NCI-H446 treated with DMSO at 0.1 percent for 48 hours (cell line): ENCODE results near the gene MYO1F.
A peak's percentile ranks its signal among the peaks of the same experiment; 100 is the strongest.
"Not testable (repeated sequence)": the region's sequence is repeated elsewhere in the genome, so short reads cannot be mapped to it uniquely, and the experiment has no call there.

Source experiments
- DNase-seq: peaks from one replicate; lab custom pipeline; 2025; lab: John Stamatoyannopoulos, UW

MYO1F gene

DNA sequence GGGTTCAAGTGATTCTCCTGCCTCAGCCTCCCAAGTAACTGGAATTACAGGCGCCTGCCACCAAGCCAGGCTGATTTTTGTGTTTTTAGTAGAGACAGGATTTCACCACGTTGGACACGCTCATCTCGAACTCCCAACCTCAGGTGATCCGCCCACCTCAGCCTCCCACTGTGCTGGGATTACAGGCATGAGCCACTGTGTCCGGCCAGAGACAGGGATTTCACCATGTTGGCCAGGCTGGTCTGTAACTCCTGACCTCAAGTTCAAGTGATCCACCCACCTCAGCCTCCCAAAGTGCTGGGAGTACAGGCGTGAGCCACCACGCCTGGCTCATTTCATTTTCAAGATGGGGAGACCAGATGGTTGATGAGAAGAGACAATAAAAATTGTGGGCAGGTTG is 12.4 kb downstream of the MYO1F start:
- DNase-seq: not testable (repeated sequence)

- no peak for DNase-seq
Measured at GRCh38 chr19:8561075-8561764, 16.0 kb downstream of the MYO1F start.

- DNase-seq: no peak
Measured at GRCh38 chr19:8558325-8558724, 18.9 kb downstream of the MYO1F start.

GRCh38 chr19:8557642-8558238 is 19.5 kb downstream of the MYO1F start:
- DNase-seq: no peak

GRCh38 chr19:8553729-8554128 is 23.5 kb downstream of the MYO1F start:
- not testable (repeated sequence) for DNase-seq

GRCh38 chr19:8552810-8553209 is 24.4 kb downstream of the MYO1F start:
- peak; percentile 9 for DNase-seq

GRCh38 chr19:8550070-8550469 is 27.2 kb downstream of the MYO1F start:
- no peak for DNase-seq

DNA sequence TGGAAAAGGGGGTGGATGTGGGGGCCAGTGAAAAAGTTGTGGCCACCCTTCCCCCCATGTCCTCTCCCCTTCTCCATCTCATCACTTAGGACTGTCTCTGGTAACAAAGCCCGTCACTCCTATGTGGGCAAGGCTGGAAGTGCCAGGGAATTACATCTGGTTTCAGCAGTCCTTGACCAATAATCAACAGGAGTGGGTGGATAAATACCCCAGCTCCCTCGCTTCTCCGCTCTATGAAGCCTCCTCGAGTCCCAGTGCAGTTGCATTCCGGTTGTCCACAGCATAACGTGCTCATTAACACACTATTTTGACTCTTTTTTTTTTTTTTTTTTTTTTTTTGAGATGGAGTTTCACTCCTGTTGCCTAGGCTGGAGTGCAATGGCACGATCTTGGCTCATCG is 31.5 kb downstream of the MYO1F start:
- DNase-seq: no peak

- no peak for DNase-seq
Measured at GRCh38 chr19:8544168-8544567, 33.1 kb downstream of the MYO1F start.

GRCh38 chr19:8539621-8540149 is 37.6 kb downstream of the MYO1F start:
- DNase-seq: no peak

DNA sequence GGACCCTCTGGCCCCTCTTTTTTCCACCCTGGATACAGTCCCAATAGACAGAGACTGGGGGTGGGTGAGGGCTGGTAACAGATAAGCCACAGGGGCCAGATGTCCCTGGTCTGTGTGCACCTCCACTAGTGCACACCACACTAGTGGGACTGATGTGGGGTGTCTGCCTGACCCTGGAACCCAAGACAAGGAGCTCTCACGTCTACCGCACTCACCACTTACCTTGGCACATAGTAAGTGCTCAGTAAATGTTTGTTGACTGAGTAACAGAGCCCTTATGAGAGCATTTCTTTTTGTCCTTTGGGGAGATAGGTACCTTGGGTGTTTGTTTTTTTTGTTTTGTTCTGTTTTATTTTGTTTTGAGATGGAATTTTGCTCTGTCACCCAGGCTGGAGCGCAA is 40.1 kb downstream of the MYO1F start:
- DNase-seq: no peak

DNA sequence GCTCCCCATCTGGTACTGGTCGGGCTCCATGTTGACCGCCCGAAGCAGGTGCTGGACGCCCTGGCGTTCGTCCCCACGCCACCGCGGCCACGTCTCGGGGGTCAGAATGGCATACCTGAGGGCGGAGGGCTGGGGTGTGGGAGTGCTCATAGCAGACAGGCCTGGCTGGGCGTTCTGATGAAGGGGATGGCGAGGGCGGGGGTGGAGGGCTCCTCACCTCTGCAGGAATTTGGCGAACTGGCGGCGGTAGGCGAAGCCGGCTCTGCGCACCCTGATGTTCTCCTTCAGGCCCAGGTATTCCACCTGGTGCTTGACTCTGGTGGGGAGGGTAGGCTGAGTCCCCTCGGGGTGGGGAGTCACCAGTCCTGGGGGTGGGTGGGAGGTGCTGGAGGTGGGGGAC is 41.0 kb downstream of the MYO1F start:
- DNase-seq: no peak

GRCh38 chr19:8532225-8532624 is 45.0 kb downstream of the MYO1F start:
- no peak for DNase-seq

- DNase-seq: no peak
Measured at GRCh38 chr19:8531470-8531869, 45.8 kb downstream of the MYO1F start.

- no peak for DNase-seq
Measured at GRCh38 chr19:8530061-8530679, 47.1 kb downstream of the MYO1F start.

DNA sequence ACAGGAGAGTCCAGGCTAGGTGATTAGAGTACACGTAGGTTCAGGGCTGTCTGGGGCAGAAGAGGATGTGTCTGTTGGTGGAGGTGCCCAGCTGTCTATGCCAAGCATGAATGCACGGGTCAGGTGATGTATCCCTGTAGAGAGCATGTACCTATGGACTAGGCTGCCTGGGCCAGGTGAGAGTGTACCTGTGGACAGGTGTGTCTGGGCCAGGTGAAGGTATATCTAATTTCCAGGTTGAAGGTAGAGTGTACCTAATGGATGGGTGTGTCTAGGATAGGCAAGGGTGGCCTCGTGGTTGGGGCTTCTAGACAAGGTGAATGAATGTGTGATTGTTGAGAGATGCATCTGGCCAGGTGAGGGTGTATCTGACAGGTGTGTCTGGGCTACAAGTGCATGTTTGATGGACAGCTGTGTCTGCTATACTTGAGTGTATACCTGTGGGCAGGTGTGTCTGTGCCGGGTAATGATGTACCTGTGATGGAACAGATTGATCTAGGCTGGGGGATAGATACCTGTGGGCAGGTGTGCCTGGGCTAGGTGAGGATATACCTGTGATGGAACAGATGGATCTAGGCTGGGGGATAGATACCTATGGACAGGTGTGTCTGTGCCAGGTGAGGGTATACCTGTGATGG is 47.8 kb downstream of the MYO1F start:
- DNase-seq: no peak

GRCh38 chr19:8528500-8528899 is 48.7 kb downstream of the MYO1F start:
- DNase-seq: no peak

DNA sequence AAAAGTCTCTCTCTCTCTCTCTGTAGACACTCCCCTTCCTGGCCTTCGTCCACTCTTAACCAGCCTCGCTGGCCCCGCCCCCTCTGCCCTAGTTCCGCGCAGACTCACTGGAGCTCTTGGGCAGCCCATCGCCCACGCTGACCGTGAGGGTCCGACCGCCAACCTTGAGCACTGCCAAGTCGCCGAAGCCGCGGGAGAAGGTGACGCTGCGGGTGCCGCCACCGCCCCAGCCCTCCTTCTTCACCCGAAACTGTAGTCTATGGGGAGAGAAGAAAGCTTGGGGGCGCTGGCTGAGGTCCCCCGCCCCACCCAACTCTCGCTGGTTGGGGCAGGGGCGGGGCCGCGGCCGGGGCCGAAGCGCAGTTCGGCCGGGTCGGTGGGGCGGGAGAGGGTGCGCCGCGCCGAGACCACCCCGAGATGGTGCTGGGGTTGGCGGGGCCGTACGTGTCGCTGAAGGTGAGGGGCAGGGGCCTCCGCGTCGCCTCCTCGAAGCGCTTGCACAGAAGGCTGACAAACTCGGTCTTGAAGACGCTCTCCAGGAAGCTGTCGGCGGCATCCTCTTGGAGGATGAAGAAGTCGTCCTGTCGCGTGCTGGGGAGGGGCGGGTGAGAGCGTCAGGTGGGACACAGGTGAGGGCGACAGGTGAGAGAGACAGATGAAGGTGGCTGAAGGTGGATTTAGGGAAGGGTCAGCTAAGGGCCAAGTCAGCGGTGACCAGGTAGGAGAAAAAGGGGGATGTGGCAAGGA is 50.7 kb downstream of the MYO1F start:
- peak; percentile 69 for DNase-seq

- no peak for DNase-seq
Measured at GRCh38 chr19:8525401-8525684, 51.9 kb downstream of the MYO1F start.

DNA sequence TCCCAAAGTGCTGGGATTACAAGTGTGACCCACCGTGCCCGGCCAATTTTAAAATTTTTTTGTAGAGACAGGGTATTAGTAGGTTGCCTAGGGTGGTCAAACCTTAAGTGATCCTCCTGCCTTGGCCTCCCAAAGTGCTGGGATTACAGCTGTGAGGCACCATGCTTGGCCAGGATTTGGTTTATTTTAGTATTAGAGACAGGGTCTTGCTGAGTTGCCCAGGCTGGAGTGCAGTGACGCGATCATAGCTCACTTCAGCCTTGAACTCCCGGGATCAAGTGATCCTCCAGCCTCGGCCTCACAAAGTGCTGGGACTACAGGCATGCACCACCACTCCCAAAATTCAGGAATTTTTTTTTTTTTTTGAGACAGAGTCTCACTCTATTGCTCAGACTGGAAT is 57.9 kb downstream of the MYO1F start:
- no peak for DNase-seq

DNA sequence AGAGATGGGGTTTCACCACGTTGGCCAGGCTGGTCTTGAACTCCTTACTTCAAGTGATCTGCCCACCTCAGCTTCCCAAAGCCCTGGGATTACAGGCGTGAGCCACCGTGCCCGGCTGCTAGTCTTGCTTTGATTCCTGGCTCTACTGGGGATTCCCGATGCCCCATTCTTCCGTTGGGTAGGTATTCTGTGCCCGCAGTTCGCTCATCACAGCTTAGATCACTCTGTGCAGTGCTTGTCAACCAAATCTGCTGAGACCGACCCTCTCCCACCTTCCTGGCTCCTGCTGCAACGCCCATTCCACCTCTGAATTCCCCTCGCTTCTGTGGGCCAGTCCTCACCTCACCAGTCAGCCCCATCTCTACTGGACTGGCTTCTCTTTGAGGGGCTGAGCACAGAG is 58.7 kb downstream of the MYO1F start:
- DNase-seq: no peak
